ENCODE data around the gene INO80. TPM values are rescaled to one million over a fixed set of nuclear protein-coding genes. Genes with fewer than 3 reads are reported as not detected.

Gene INO80, protein sequence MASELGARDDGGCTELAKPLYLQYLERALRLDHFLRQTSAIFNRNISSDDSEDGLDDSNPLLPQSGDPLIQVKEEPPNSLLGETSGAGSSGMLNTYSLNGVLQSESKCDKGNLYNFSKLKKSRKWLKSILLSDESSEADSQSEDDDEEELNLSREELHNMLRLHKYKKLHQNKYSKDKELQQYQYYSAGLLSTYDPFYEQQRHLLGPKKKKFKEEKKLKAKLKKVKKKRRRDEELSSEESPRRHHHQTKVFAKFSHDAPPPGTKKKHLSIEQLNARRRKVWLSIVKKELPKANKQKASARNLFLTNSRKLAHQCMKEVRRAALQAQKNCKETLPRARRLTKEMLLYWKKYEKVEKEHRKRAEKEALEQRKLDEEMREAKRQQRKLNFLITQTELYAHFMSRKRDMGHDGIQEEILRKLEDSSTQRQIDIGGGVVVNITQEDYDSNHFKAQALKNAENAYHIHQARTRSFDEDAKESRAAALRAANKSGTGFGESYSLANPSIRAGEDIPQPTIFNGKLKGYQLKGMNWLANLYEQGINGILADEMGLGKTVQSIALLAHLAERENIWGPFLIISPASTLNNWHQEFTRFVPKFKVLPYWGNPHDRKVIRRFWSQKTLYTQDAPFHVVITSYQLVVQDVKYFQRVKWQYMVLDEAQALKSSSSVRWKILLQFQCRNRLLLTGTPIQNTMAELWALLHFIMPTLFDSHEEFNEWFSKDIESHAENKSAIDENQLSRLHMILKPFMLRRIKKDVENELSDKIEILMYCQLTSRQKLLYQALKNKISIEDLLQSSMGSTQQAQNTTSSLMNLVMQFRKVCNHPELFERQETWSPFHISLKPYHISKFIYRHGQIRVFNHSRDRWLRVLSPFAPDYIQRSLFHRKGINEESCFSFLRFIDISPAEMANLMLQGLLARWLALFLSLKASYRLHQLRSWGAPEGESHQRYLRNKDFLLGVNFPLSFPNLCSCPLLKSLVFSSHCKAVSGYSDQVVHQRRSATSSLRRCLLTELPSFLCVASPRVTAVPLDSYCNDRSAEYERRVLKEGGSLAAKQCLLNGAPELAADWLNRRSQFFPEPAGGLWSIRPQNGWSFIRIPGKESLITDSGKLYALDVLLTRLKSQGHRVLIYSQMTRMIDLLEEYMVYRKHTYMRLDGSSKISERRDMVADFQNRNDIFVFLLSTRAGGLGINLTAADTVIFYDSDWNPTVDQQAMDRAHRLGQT (N-terminal part only)
- total RNA-seq: 10 to 100 TPM; 21.5 to 22.2 TPM

DNA sequence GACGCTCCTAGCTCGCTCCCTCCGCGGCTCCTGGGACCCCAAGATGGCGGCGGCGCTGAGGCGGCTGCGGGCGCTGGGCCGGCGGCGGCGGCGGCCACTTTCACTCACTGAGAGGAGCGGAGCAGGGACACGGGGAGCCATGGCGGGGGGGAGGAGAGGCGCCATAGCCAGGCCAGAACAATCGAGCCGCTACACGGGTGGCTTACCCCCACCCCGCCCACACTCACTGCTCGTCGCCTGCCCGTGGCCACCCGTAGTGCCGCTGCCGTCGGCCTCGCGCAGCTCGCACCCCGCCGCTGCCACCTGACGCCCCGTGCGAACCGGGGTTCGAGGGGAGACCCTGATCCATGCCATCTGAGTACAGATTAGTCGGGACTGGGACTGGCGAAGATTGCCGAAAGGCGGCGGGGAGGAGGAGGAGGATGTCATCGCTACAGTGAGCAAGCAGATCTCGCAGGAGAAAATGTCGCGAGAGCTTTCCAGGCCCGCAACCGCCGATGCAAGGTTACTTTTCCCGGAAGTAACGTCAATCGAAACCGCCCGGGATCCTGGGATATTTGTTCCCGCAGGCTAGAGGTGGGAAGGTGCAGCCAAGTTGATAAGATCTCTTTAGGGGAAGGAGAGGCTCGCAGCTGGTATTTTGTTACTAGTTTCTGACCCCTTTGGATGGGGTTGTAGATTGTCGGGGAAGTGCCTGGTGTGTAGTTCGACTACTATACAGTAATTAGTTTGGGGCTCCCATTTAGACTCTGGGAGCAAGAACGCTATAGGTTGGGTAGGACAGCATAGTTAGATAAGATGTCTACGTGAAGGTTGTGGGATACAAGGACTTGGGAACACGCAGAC, at the start of gene INO80:
Gene INO80, minus strand, starts transcription at position 165 of the 846 bp plus-strand sequence. CDS start 19,970 bp downstream, outside the sequence.

DNA sequence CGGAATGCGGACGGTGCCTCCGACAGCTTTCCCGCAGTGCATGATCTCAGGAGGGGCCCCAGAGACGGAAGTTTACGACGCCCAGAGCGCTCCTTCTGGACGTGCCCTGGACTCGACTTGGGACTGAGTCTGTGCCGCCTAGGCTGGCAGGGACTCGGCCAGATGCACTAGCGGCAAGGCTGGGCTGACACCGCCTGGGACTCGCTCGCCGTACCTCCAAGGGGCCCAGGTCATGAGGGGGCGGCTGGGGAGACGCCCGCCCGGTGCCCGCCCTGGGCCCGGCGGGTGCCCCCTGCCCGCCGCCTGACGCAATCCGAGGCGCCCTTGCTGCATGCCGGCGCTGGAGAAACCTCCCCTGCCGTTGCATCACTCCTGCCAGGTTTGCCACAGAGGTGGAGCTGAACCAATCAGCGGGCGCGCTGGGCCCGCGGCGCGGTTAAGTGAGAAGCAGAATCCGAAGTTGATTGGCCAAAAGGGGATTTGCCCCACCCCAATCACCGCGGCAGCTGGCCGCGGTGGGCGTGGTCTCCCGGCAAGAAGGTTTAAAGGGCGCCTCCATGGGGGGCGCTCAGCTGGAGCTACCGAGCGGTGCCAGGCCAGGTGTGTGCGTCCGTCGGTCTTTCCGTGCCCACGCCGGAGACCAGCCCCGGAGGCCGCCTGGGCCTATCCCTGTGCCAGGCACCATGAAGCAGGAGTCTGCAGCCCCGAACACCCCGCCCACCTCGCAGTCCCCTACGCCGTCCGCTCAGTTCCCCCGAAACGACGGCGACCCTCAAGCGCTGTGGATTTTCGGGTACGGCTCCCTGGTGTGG, 163.0 kb downstream of the INO80 start, which contains the start of gene CHAC1:
Gene CHAC1, plus strand, starts transcription at position 571 of the 812 bp plus-strand sequence. Its CDS starts 113 bp downstream, at position 684.

Other genes starting within 250 kb of the INO80 start
- gene RHOV, start 242.0 kb downstream of the INO80 start, total RNA-seq: not detected
- gene VPS18, start 221.8 kb downstream of the INO80 start, total RNA-seq: 10 to 100 TPM; 15.1 to 15.4 TPM
- not detected for gene DLL4, start 186.9 kb downstream of the INO80 start, total RNA-seq
- gene CHAC1, start 162.8 kb downstream of the INO80 start, total RNA-seq: 1 to 10 TPM; 5.9 to 7.3 TPM
- gene EXD1, start 114.5 kb upstream of the INO80 start, total RNA-seq: not detected
- gene CHP1, start 115.0 kb upstream of the INO80 start, total RNA-seq: 10 to 100 TPM; 65.9 to 72.7 TPM
- gene OIP5, start 216.3 kb upstream of the INO80 start, total RNA-seq: 10 to 100 TPM; 12.8 to 13.3 TPM
- 100 to 1,000 TPM; 205 to 210 TPM for gene NUSAP1, start 216.6 kb upstream of the INO80 start, total RNA-seq

Data from activated naive CD4-positive, alpha-beta T cell treated with anti-CD3 and anti-CD28 coated beads, Interleukin-2, amount 10 ng/mL, durations not matched to agents 5 hours and 36 hours (primary cell).